Measurements from ENCODE around the gene FKBP9.

- no peak for TF ChIP-seq RAD21 (conservative IDR thresholded peaks at IDR 0.05 in 1 of 2, IDR thresholded peaks at IDR 0.05 in 1 of 2)
- TF ChIP-seq CTCF (IDR thresholded peaks at IDR 0.05) = no peak
- TF ChIP-seq POLR2A (IDR thresholded peaks at IDR 0.05; ENCODE audit: low read length) = no peak
- TF ChIP-seq EP300 (IDR thresholded peaks at IDR 0.05) = no peak
These were observed 47.0 kb upstream of the FKBP9 start for GRCh38 chr7:32910195-32910594.
